Progenitor cell of endocrine pancreas (in vitro differentiated cells): Measurements from ENCODE around the gene IRF2. TPM values are rescaled to one million over a fixed set of nuclear protein-coding genes. Genes with fewer than 3 reads are reported as not detected.

Experiments
- DNase-seq: peaks from one replicate; pipeline ENCODE4 v3.0.0; 2021; ENCODE audit warnings: low spot score; ENCODE audit not compliant: unreplicated experiment
- H3K27ac Mint-ChIP-seq: 2 replicates; pipeline ENCODE4 v1.8.0; 2021; ENCODE audit warnings: mild to moderate bottlenecking, moderate library complexity, mixed read lengths
- H3K27me3 Mint-ChIP-seq: 2 replicates; pipeline ENCODE4 v1.8.0; 2021; ENCODE audit warnings: mixed read lengths
- H3K36me3 Mint-ChIP-seq: 2 replicates; pipeline ENCODE4 v1.8.0; 2022; ENCODE audit warnings: mixed read lengths; ENCODE audit not compliant: insufficient read depth
- H3K4me1 Mint-ChIP-seq: 2 replicates; pipeline ENCODE4 v1.8.0; 2021; ENCODE audit warnings: low read depth, mixed read lengths
- H3K4me3 Mint-ChIP-seq: 2 replicates; pipeline ENCODE4 v1.8.0; 2021; ENCODE audit warnings: low read depth, mild to moderate bottlenecking, moderate library complexity, mixed read lengths
- H3K9me3 Mint-ChIP-seq: 2 replicates; pipeline ENCODE4 v1.8.0; 2021; ENCODE audit warnings: low read depth, mixed read lengths
- total RNA-seq: library from RNA; stranded (reverse); gene quantifications from 2 replicates; pipeline ENCODE4 v1.2.1, GENCODE V29; 2021
- TF ChIP-seq, protein P1 (sequence below): fragments of 200-600 bp; sonication (generic); IDR thresholded peaks from one replicate; pipeline ENCODE4 v1.5.0; 2021; ENCODE audit warnings: antibody characterized with exemption, mild to moderate bottlenecking; ENCODE audit not compliant: unreplicated experiment

Gene IRF2
- total RNA-seq, 1 donor from 2014 or later: 19.1 TPM

DNA sequence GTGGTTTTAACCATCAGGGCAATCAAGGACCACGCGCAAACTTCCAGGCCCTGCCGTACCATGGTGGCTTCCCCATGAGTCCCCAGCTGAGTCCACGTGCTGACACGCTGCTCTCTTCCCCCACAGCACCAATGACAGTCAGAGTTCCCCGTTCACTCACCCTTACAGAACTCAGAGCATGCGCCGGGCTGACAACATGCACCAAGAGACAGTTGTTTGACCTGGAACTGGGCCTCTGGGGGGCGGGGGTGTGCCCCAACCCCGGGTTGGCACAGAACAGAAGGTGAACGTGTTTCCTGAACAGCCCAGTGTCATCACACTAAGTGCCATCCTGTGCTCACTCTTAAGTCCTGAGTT is 29.4 kb downstream of the IRF2 start:
- peaks cover 7% of the 10 kb centered on the region for H3K36me3 Mint-ChIP-seq
- no peak for DNase-seq
- no peaks in the 10 kb centered on the region for H3K27me3 Mint-ChIP-seq
- TF ChIP-seq, protein P1, sequence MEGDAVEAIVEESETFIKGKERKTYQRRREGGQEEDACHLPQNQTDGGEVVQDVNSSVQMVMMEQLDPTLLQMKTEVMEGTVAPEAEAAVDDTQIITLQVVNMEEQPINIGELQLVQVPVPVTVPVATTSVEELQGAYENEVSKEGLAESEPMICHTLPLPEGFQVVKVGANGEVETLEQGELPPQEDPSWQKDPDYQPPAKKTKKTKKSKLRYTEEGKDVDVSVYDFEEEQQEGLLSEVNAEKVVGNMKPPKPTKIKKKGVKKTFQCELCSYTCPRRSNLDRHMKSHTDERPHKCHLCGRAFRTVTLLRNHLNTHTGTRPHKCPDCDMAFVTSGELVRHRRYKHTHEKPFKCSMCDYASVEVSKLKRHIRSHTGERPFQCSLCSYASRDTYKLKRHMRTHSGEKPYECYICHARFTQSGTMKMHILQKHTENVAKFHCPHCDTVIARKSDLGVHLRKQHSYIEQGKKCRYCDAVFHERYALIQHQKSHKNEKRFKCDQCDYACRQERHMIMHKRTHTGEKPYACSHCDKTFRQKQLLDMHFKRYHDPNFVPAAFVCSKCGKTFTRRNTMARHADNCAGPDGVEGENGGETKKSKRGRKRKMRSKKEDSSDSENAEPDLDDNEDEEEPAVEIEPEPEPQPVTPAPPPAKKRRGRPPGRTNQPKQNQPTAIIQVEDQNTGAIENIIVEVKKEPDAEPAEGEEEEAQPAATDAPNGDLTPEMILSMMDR: no peak
- no peak overlapping the region for H3K27ac Mint-ChIP-seq
- H3K4me3 Mint-ChIP-seq: no peak overlapping the region
- H3K9me3 Mint-ChIP-seq: no peaks in the 10 kb centered on the region
- peaks cover 20% of the 10 kb centered on the region for H3K4me1 Mint-ChIP-seq

DNA sequence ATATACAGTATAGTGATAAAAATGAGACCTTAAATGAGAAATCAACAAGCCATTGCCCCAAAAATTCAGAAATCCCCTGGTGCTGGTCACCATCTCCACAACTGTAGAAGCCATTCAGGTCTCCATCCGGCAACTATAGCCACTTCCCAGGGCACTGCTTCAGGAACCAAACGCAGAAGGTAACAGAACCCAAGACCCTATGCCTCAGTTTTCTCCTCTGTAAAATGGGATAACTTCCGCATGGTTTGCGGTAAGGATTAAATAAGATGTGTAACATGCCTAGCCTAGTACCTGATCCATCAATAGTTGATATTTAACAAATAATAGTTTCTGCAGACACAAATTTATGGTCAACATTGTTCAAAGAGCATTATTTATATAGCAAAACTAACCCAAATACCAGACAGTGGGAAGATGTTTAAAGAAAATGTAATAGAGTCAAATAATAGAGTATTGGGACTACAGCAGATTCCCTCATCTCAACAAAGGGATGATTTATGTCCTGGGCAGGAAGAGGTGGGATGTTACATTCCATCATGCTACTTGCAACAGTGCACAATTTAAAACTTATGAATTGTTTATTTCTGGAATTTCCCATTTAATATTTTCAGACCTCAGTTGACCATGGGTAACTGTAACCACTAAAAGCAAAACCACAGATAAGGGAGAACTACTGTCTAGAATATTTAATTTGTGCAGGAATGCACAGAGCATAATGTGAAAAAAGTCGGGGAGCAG is 30.0 kb downstream of the IRF2 start:
- no peak overlapping the region for H3K27ac Mint-ChIP-seq
- no peak for DNase-seq
- no peak overlapping the region for H3K4me3 Mint-ChIP-seq
- peaks cover 6% of the 10 kb centered on the region for H3K36me3 Mint-ChIP-seq
- H3K4me1 Mint-ChIP-seq: peaks cover 24% of the 10 kb centered on the region
- H3K9me3 Mint-ChIP-seq: no peaks in the 10 kb centered on the region
- no peaks in the 10 kb centered on the region for H3K27me3 Mint-ChIP-seq
- TF ChIP-seq, protein P1: no peak

DNA sequence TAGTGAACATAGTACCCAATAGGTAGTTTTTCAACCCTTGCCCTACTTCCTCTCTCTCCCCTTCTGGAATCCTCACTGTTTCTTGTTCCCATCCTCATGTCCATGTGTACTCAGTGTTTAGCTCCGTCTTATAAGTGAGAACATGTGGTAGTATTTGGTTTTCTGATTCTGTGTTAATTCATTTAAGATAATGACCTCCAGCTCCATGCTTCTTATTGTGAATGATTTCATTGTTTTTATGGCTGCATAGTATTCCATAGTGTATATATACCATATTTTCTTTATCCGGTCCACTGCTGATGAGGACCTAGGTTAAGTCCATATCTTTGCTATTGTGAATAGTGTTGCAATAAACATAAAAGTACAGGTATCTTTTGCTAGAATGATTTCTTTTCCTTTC is 31.0 kb downstream of the IRF2 start:
- H3K27ac Mint-ChIP-seq: no peak overlapping the region
- H3K4me3 Mint-ChIP-seq: no peak overlapping the region
- no peaks in the 10 kb centered on the region for H3K36me3 Mint-ChIP-seq
- H3K9me3 Mint-ChIP-seq: no peaks in the 10 kb centered on the region
- DNase-seq: no peak
- H3K27me3 Mint-ChIP-seq: no peaks in the 10 kb centered on the region
- TF ChIP-seq, protein P1: no peak
- peaks cover 28% of the 10 kb centered on the region for H3K4me1 Mint-ChIP-seq

DNA sequence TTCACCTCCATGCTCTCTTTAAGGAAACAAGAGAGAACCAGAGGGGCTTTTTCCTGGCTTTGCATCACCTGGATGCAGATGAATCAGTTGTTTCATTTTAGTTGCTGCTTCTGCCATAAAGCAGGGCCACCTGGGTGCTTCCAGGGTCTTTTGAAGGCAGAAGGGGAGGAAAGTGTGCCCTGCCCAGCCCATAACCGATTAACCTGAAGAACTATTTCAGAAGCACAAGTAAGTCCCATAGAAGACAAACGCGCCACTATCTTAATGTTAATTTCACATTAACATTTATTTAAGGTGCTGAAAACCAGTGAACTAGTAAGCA is 32.1 kb downstream of the IRF2 start:
- H3K4me1 Mint-ChIP-seq: peaks cover 31% of the 10 kb centered on the region
- no peak for DNase-seq
- TF ChIP-seq, protein P1: no peak
- no peaks in the 10 kb centered on the region for H3K9me3 Mint-ChIP-seq
- H3K27ac Mint-ChIP-seq: no peak overlapping the region
- no peaks in the 10 kb centered on the region for H3K27me3 Mint-ChIP-seq
- no peaks in the 10 kb centered on the region for H3K36me3 Mint-ChIP-seq
- no peak overlapping the region for H3K4me3 Mint-ChIP-seq

DNA sequence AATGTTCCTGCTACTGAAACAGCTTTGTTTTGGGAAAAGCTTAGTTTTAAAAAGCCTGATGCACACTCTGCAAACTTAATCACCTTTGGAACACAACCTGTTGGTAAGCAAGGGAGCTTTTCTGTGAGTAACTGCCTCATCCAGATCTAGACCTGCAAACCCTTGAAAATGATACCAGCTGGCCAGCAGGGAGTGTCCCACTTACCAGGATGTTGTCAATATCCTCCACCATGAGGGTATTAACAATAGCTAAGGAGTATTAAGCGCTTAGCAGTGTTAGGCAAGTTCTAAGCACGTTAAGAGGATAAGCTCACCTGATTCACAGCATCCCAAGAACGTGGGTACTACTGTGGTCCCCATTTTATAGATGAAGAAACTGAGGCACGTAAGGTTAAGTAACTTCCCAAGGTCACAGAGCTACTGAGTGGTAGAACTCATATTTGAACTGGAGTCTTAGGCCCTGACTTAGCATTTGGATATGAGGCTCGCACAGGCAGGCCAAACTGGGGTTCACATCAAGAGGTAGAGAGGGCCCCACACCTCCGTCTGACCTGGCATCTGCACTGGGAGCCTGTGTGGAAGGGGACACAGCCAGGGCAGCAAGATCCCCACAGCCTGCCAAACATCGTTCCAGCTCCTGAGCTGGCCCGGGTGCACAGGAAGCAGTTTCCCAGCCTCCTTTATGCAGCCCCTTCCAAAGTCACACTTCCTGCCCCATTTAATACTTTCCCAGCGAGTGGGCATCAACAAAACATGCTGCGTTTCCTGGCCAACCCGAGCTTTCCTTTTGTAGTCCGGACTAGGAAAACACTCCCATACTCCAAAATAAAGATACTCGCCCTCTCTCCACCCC is 32.7 kb downstream of the IRF2 start:
- no peak overlapping the region for H3K4me3 Mint-ChIP-seq
- DNase-seq: no peak
- H3K27ac Mint-ChIP-seq: peak overlapping the region; percentile 42
- no peaks in the 10 kb centered on the region for H3K27me3 Mint-ChIP-seq
- H3K4me1 Mint-ChIP-seq: peaks cover 31% of the 10 kb centered on the region
- TF ChIP-seq, protein P1: no peak
- H3K9me3 Mint-ChIP-seq: no peaks in the 10 kb centered on the region
- no peaks in the 10 kb centered on the region for H3K36me3 Mint-ChIP-seq
